IPS-18a (cell line): ENCODE measurements around the gene ACO2.

Experiments used
- H3K27ac ChIP-seq: one replicate; pipeline ENCODE4 v1.5.1; 2013; ENCODE audit warnings: low read length
- H3K27me3 ChIP-seq: one replicate; pipeline ENCODE4 v1.6.1; 2013; ENCODE audit warnings: mild to moderate bottlenecking, low read length; ENCODE audit not compliant: control insufficient read depth, insufficient read depth
- H3K36me3 ChIP-seq: one replicate; pipeline ENCODE4 v1.6.1; 2013; ENCODE audit warnings: low read depth, low read length; ENCODE audit not compliant: control insufficient read depth
- H3K4me1 ChIP-seq: one replicate; pipeline ENCODE4 v1.6.1; 2013; ENCODE audit warnings: low read depth, low read length; ENCODE audit not compliant: control insufficient read depth
- H3K4me3 ChIP-seq: one replicate; pipeline ENCODE4 v1.5.1; 2013; ENCODE audit warnings: low read length
- H3K9ac ChIP-seq: one replicate; pipeline ENCODE4 v1.6.1; 2013; ENCODE audit warnings: mild to moderate bottlenecking, low read length, moderate library complexity
- H3K9me3 ChIP-seq: one replicate; pipeline ENCODE4 v1.6.1; 2013; ENCODE audit warnings: low read depth, low read length; ENCODE audit not compliant: control insufficient read depth

The ACO2 gene

GRCh38 chr22:41528938-41529561 lies 60.1 kb downstream of the ACO2 start:
- Histone ChIP-seq H3K4me1 (peaks cover 4% of the 10 kb centered on the region), H3K27ac (no peak overlapping the region), H3K9me3 (no peaks in the 10 kb centered on the region), H3K36me3 (peaks cover 55% of the 10 kb centered on the region), H3K9ac (no peak overlapping the region), H3K4me3 (no peak overlapping the region), H3K27me3 (no peaks in the 10 kb centered on the region)

DNA sequence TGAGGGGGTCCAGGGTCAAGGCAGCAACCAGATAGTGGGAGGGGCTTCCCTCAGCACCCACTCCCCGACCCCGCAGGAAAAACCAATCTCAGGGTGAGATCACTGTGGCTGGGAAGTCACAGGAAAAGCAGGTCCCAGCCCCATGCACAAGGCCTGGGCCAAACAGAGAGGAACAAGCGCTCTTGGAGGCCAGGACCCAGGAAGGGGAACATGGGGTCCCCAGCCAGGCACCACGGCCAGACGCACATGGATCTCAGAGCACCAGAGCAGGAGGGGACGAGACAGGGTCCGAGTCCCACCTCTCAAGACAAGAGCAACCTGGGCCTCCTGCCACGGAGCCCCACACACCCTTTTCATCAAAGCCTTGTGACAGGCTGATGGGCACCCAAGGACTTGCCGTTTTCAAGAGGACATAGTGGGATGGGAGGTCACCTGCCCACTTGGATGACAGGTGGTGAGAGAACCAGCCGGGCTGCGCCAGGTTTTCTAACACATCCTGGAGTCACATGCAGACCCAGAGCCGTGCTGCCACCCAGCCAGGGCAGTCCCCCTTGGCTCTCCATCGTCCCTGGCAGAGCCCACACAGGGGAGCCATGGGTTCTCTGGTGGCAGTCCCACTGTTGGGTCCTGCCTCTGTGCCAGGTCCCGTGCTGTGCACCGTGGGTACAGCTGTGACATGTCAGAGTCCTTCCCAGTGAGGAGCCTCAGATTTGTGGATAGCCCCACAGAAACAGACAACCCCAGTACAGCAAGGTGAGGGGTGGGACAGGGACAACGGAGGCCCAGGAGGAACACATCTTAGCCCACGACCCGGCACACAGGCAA lies 62.2 kb downstream of the ACO2 start:
- Histone ChIP-seq H3K27ac (no peak overlapping the region), H3K9ac (no peak overlapping the region), H3K4me1 (peaks cover 4% of the 10 kb centered on the region), H3K4me3 (no peak overlapping the region), H3K36me3 (peaks cover 42% of the 10 kb centered on the region), H3K9me3 (no peaks in the 10 kb centered on the region), H3K27me3 (no peaks in the 10 kb centered on the region)

DNA sequence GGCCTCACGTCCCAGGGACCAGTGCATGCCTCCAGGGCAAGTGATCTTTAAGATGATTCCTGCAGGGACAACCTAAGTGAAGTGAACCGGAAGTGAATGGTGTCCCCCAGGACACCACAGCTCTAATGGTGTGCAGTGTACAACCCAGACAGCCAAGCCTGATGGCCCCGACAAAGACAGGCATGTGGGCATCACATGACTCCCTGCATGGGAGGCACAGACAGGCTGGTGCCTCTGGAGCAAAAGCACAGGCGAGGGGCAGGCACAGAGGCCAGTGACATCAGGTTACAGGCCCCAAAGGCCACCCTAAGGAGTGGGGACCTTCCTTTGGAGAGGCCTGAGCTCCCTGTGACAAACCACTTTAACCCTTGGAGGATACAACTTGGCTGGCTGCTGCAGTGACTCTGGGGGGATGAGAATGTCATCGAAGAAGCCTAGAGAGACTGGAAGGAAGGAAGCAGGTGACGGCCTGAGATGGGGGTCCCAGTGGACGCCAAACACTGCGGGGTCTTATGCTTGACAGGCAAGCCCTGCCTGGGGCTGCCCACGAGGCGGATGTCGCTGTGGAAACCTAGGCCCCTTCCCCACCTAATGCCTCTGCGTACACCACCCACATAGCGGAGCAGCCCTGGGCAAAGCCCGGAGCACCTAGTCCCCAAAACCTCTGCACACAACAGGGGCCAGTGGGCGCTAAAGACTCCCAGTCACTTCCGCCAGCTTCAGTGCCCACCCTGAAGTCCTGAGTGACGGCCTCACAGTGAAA lies 63.0 kb downstream of the ACO2 start:
- no peaks in the 10 kb centered on the region for H3K27me3 ChIP-seq
- no peak overlapping the region for H3K9ac ChIP-seq
- no peak overlapping the region for H3K4me3 ChIP-seq
- H3K36me3 ChIP-seq = peaks cover 38% of the 10 kb centered on the region
- H3K4me1 ChIP-seq = peaks cover 4% of the 10 kb centered on the region
- H3K27ac ChIP-seq = no peak overlapping the region
- H3K9me3 ChIP-seq = no peaks in the 10 kb centered on the region

DNA sequence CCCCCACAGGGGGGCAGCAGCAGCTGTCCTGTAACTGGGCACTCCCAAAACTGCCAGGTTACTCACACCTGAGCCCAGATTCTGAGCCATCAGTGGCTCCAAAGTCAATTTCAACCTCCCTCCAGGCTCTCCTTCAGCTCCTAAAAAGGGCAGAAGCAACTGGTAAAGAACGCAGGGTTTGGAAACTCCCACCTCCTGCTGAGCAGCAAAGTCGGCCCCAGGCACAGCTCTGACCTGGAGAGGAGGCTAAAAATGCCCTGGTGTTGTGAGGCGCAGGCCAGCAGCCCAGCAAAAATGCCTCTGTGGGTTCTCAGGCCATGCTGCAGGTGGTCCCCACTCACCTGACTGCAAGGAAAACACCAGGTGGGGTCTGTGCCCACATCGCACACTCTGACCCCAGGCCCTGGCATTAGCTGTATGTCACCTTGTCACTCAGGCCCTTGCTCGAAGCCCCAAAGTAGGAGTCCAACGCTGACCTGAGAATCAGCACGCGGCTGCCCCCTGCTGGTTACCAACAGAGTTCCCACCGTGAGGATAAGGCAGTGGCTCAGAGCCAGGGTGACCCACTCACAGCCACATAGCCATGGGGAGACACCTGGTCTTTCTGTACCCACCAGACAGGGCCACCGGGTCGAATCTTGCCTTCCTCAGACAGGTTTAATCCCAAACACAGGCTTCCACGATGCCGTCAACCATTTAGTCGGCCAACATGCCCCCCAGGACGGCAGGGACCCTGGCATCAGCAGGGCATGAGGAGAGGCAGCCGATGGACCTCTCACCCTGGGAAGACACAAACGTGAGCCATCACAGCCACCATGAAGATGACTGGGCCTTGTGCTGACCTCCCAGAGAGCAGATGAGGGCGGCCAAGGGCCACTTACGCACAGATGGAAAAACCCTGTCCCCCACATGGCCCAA lies 64.2 kb downstream of the ACO2 start:
- H3K9me3 ChIP-seq = no peaks in the 10 kb centered on the region
- H3K27me3 ChIP-seq = no peaks in the 10 kb centered on the region
- peaks cover 4% of the 10 kb centered on the region for H3K4me1 ChIP-seq
- no peak overlapping the region for H3K27ac ChIP-seq
- peaks cover 29% of the 10 kb centered on the region for H3K36me3 ChIP-seq
- H3K4me3 ChIP-seq = no peak overlapping the region
- H3K9ac ChIP-seq = no peak overlapping the region

- H3K9ac ChIP-seq = no peak overlapping the region
- peaks cover 18% of the 10 kb centered on the region for H3K36me3 ChIP-seq
- H3K4me1 ChIP-seq = peaks cover 4% of the 10 kb centered on the region
- H3K27ac ChIP-seq = no peak overlapping the region
- H3K27me3 ChIP-seq = no peaks in the 10 kb centered on the region
- no peak overlapping the region for H3K4me3 ChIP-seq
- H3K9me3 ChIP-seq = no peaks in the 10 kb centered on the region
Observed at GRCh38 chr22:41534219-41534618, 65.3 kb downstream of the ACO2 start.

- H3K36me3 ChIP-seq = peaks cover 16% of the 10 kb centered on the region
Observed at GRCh38 chr22:41535244-41535643, 66.3 kb downstream of the ACO2 start.

DNA sequence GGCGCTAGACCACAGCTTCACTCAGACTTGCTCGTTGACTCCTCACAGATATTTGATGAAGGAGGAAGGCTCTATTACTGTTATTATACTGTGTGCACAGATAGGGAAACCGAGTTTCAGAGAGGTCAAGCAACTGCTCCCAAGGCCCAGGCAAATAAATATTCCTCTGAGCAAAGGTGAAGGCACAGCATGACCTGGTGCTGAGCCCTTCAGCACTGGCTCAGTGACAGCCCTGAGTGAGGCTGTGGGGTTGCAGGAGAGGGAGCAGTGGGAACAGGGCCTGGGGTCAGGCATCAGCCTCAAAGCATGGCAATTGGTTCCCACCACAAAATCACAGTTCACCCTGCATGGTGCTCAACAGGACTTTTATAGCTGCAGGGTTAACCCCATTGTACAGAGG lies 68.3 kb downstream of the ACO2 start:
- Histone ChIP-seq H3K9me3 (no peaks in the 10 kb centered on the region), H3K27me3 (no peaks in the 10 kb centered on the region), H3K4me1 (peaks cover 4% of the 10 kb centered on the region), H3K36me3 (peaks cover 4% of the 10 kb centered on the region), H3K27ac (no peak overlapping the region), H3K4me3 (no peak overlapping the region), H3K9ac (no peak overlapping the region)

More at GRCh38 chr22:41535244-41535643, 66.3 kb downstream of the ACO2 start:
- Histone ChIP-seq H3K27ac (no peak overlapping the region), H3K4me1 (peaks cover 4% of the 10 kb centered on the region), H3K9me3 (no peaks in the 10 kb centered on the region), H3K27me3 (no peaks in the 10 kb centered on the region), H3K9ac (no peak overlapping the region), H3K4me3 (no peak overlapping the region)

DNA sequence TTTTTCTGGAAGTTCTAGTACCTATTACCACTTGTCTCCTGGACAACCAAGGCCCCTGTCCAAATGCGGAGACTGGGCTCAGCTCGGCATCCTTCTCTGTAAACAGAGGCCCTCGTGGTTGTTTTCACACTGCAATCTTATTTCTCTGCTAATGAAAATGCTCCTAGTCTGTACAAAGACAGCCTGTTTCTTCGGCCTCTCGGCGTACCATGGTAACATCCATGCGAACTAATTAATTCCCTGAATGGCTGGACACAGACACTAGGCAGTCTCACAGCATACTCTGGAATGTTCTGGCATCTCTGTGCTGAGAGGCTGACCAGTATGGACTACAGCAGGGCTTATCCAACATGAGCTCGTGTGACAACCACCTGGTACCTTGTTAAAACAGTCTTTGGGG lies 69.7 kb downstream of the ACO2 start:
- peaks cover 2% of the 10 kb centered on the region for H3K4me1 ChIP-seq
- H3K9ac ChIP-seq = no peak overlapping the region
- no peaks in the 10 kb centered on the region for H3K9me3 ChIP-seq
- no peaks in the 10 kb centered on the region for H3K36me3 ChIP-seq
- no peak overlapping the region for H3K4me3 ChIP-seq
- H3K27ac ChIP-seq = no peak overlapping the region
- no peaks in the 10 kb centered on the region for H3K27me3 ChIP-seq

GRCh38 chr22:41539146-41540005 lies 70.5 kb downstream of the ACO2 start:
- no peaks in the 10 kb centered on the region for H3K36me3 ChIP-seq
- H3K4me1 ChIP-seq = peaks cover 2% of the 10 kb centered on the region
- no peaks in the 10 kb centered on the region for H3K27me3 ChIP-seq
- H3K9ac ChIP-seq = no peak overlapping the region
- H3K4me3 ChIP-seq = no peak overlapping the region
- H3K9me3 ChIP-seq = no peaks in the 10 kb centered on the region
- H3K27ac ChIP-seq = no peak overlapping the region

- Histone ChIP-seq H3K27ac (no peak overlapping the region), H3K9ac (no peak overlapping the region), H3K4me1 (peaks cover 7% of the 10 kb centered on the region), H3K9me3 (no peaks in the 10 kb centered on the region), H3K4me3 (no peak overlapping the region), H3K27me3 (no peaks in the 10 kb centered on the region), H3K36me3 (no peaks in the 10 kb centered on the region)
Observed at GRCh38 chr22:41540006-41540315, 71.0 kb downstream of the ACO2 start.
